Liver (tissue), 3 donors: Measurements from ENCODE around the gene TP73.

ENCODE experiments used
- CTCF ChIP-seq: fragments of 150-350 bp; IDR thresholded peaks from 2 replicates; pipeline ENCODE4 v1.5.1; 2017; ENCODE audit warnings: improper control_type of control experiment, low read depth, low read length; ENCODE audit not compliant: missing input control
- GABPA ChIP-seq, 2 donors: IDR thresholded peaks in 1 of 2; conservative IDR thresholded peaks in 1 of 2; 2 replicates each; pipeline ENCODE4 v1.6.1; 2016; ENCODE audit warnings: antibody characterized with exemption in 2 of 2, mild to moderate bottlenecking in 1 of 2, moderate library complexity in 1 of 2
- MAX ChIP-seq: IDR thresholded peaks from 2 replicates; pipeline ENCODE4 v1.6.1; 2016; ENCODE audit warnings: antibody characterized with exemption
- RAD21 ChIP-seq, 2 donors: IDR thresholded peaks; 2 replicates each; pipeline ENCODE4 v1.6.1; 2016; ENCODE audit warnings: antibody characterized with exemption in 2 of 2, mild to moderate bottlenecking in 2 of 2
- REST ChIP-seq: IDR thresholded peaks from 2 replicates; pipeline ENCODE4 v1.6.1; 2016; ENCODE audit warnings: antibody characterized with exemption, mild to moderate bottlenecking
- RXRA ChIP-seq, 2 donors: IDR thresholded peaks; 2 replicates each; pipeline ENCODE4 v1.6.1; 2017 to 2018; ENCODE audit warnings: antibody characterized with exemption in 2 of 2, mild to moderate bottlenecking in 1 of 2
- SP1 ChIP-seq: IDR thresholded peaks from 2 replicates; pipeline ENCODE4 v1.6.1; 2018; ENCODE audit warnings: antibody characterized with exemption, mild to moderate bottlenecking
- TAF1 ChIP-seq: conservative IDR thresholded peaks from 2 replicates; pipeline ENCODE4 v1.6.1; 2016; ENCODE audit warnings: antibody characterized with exemption, mild to moderate bottlenecking
- TF ChIP-seq, protein P1 (sequence below): IDR thresholded peaks from 2 replicates; pipeline ENCODE4 v1.6.1; 2016; ENCODE audit warnings: antibody characterized with exemption
- donor health status: healthy.
- donor health status: healthy.

- TF ChIP-seq CTCF: no peak
- TF ChIP-seq REST: no peak
- no peak for TF ChIP-seq MAX
- TF ChIP-seq RXRA (IDR thresholded peaks at IDR 0.05): no peak
- TF ChIP-seq, protein P1, sequence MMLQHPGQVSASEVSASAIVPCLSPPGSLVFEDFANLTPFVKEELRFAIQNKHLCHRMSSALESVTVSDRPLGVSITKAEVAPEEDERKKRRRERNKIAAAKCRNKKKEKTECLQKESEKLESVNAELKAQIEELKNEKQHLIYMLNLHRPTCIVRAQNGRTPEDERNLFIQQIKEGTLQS: no peak
- TF ChIP-seq TAF1: no peak
- TF ChIP-seq RAD21 (IDR thresholded peaks at IDR 0.05): no peak
- TF ChIP-seq GABPA (IDR thresholded peaks at IDR 0.05 in 1 of 2, conservative IDR thresholded peaks at IDR 0.05 in 1 of 2): no peak
- TF ChIP-seq SP1: no peak
Measured at GRCh38 chr1:3604997-3605823, 47.1 kb upstream of the TP73 start.
